ENCODE measurements around the gene ARHGAP22. TPM values are rescaled to one million over a fixed set of nuclear protein-coding genes. Genes with fewer than 3 reads are reported as not detected.

ARHGAP22 gene
- total RNA-seq, 1 experiment from 2014 or later, result 9.9 TPM

- Histone ChIP-seq H3K9me3 (ENCODE audit: control insufficient read depth in 1 of 2, insufficient read depth in 1 of 2, low read depth in 1 of 2, low read length in 2 of 2) (no peaks in the 10 kb centered on the region), H3K4me3 (replicated peaks in 1 of 2; ENCODE audit: low read depth in 1 of 2, low read length in 2 of 2) (no peak overlapping the region), H4K20me1 (ENCODE audit: insufficient read depth) (no peaks in the 10 kb centered on the region), H3K36me3 (ENCODE audit: control insufficient read depth in 1 of 2, insufficient read depth in 2 of 2, low read length in 2 of 2) (no peaks in the 10 kb centered on the region; a peak in 1 of 4 replicates), H3K9ac (ENCODE audit: low read length) (no peak overlapping the region), H3K27me3 (ENCODE audit: insufficient read depth, low read length) (no peaks in the 10 kb centered on the region), H3K4me1 (ENCODE audit: control insufficient read depth in 1 of 2, insufficient read depth in 2 of 2, low read length in 2 of 2) (peaks cover 3 to 10% of the 10 kb centered on the region in 2 experiments; a peak in 2 of 4 replicates), H3K27ac (ENCODE audit: low read depth, low read length) (no peak overlapping the region), H3K9me2 (ENCODE audit: insufficient read depth) (no peaks in the 10 kb centered on the region), H3K79me2 (ENCODE audit: insufficient read depth, low read length) (no peaks in the 10 kb centered on the region), H2AFZ (ENCODE audit: low read depth, low read length, poor library complexity, severe bottlenecking) (no peak overlapping the region), H3K4me2 (ENCODE audit: low read length) (no peak overlapping the region)
- BruUV-seq (replicated peaks), result no TSS peak
- ATAC-seq (no peak), DNase-seq (ENCODE audit: low read depth, low spot score) (no peak)
- TF ChIP-seq POLR2AphosphoS5 (IDR thresholded peaks at IDR 0.05; ENCODE audit: low read depth, low read length) (no peak), REST (IDR thresholded peaks at IDR 0.05; ENCODE audit: low read depth) (no peak), ZNF274 (IDR thresholded peaks at IDR 0.05; ENCODE audit: low read depth, low read length) (no peak), EGR1 (IDR thresholded peaks at IDR 0.05; ENCODE audit: low read depth) (no peak), RAD21 (IDR thresholded peaks at IDR 0.05; ENCODE audit: low read depth) (no peak), YY1 (IDR thresholded peaks at IDR 0.05; ENCODE audit: extremely low read depth, insufficient replicate concordance, low read depth, low read length) (no peak), SP1 (IDR thresholded peaks at IDR 0.05; ENCODE audit: low read depth) (no peak), EZH2 (IDR thresholded peaks at IDR 0.05) (no peak), FOSL1 (IDR thresholded peaks at IDR 0.05; ENCODE audit: low read depth) (no peak)
- RAD21 ChIA-PET (ENCODE audit: low non-redundant PET in 1 of 2, low total read pairs in 2 of 2, uncharacterized antibody in 2 of 2, unreplicated experiment in 2 of 2), result no interaction called here
- POLR2A ChIA-PET, result no interaction called here
- CTCF ChIA-PET, result no interaction called here
- intact Hi-C loops (cut with micrococcal nuclease), result no loop called here
Measured at GRCh38 chr10:48494611-48495010, 110.3 kb downstream of the ARHGAP22 start.

Data from HCT116 (cell line).